Germinal center (tissue), 1 donor: ENCODE results near the gene CNP.
A peak's percentile ranks its signal among the peaks of the same experiment; 100 is the strongest.
"Not testable (repeated sequence)": the region's sequence is repeated elsewhere in the genome, so short reads cannot be mapped to it uniquely, and the experiment has no call there.

Experiments
- DNase-seq: peaks from one replicate; pipeline ENCODE4 v3.0.0; 2012; ENCODE audit warnings: mixed read lengths, low spot score

The CNP gene

GRCh38 chr17:41966463-41967140 lies at the start of gene CNP:
Gene CNP (plus strand): TSS chr17:41966795. CDS start chr17:41966885, 90 bp downstream.
- peak; percentile 97 for DNase-seq

GRCh38 chr17:41917192-41917591 lies 49.4 kb upstream of the CNP start:
- DNase-seq: no peak

- no peak for DNase-seq
Observed at GRCh38 chr17:41917679-41918313, 48.8 kb upstream of the CNP start.

DNA sequence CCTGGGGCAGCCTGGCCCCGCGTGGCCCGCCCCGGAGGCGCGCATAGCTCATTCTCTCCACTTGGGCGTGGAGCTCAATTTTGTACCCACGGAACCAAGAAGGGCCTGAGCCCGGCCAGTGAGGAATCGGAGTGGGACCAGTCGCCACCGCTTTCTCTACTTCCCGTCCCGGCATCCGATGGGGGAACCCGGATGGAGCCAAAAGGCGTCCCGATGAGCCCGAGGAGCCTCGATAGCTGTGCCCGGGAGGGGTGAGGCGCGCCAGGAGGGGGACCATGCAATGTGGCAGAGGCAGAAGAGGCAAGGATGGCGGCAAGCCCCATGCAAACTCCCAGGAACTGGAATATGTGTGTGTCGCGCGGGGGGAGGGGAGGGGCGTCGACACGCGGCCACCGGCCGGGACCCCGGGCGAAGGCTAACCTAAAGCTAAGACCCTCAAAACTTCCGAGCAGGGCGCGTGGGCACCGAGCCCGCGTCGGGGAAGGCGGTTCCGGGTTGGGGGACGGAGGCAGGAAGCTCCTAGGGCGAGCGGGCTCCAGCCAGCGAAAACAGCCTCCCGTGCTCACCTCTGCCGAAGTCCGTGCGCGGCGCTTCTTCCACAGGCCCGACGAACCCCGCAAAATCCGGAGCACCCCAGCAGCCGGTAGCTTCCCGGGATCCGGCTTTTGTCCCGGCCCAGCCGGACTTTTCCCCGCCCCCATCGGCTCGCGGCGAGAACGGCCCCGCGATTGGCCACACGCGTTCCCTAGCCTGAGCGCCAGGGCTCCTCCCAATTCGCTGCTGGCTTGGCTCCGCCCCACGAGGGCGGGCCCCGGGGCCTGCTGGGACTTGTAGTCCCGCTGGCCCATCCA lies 48.1 kb upstream of the CNP start, which contains the start of gene ACLY:
ACLY (minus strand) TSS at position 638 of the 851 bp plus-strand sequence. CDS start 5,078 bp downstream, outside the sequence.
- peak; percentile 100 for DNase-seq

- no peak for DNase-seq
Observed at GRCh38 chr17:41919165-41919817, 47.3 kb upstream of the CNP start.

GRCh38 chr17:41919840-41920579 lies 46.6 kb upstream of the CNP start:
- DNase-seq: no peak

DNA sequence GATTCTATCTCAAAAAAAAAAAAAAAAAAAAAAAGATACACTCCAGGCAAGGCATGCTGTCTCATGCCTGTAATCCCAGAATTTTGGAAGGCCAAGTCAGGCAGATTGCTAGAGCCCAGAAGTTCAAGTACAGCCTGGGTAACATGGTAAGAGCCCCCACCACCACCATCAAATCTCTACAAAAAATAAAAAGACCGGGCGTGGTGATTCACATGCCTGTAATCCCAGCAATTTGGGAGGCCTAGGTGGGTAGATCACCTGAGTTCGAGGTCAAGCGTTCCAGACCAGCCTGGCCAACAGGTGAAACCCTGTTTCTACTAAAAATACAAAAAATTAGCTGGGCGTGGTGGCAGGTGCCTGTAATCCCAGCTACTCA lies 46.0 kb upstream of the CNP start:
- no peak for DNase-seq

GRCh38 chr17:41925991-41926590 lies 40.5 kb upstream of the CNP start:
- DNase-seq: no peak

DNA sequence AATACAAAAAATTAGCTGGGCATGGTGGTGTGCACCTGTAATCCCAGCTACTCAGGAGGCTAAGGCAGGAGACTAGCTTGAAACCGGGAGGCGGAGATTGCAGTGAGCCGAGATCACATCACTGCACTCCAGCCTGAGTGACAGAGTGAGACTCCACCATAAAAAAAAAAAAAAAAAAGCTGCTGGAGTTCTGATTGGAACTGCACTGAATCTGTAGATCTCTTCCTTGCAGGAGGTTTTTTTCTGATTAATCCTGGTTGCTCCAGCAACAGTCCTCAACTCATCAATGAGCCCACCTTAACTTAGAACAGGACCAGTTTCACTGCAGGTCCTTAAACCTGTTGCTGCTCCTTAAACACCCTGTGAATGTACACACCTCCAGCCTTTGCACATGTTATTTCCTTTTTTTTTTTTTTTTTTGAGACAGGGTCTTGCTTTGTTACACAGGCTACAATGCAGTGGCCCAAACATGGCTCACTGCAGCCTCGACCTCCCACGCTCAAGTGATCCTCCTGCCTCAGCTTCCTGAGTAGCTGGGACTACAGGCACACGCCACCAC lies 37.8 kb upstream of the CNP start:
- DNase-seq: no peak

GRCh38 chr17:41930009-41930832 lies 36.4 kb upstream of the CNP start, which contains the start of gene ODAD4:
Gene ODAD4 (plus strand): TSS chr17:41930617. CDS start chr17:41930724, 107 bp downstream.
- DNase-seq: peak; percentile 96

DNA sequence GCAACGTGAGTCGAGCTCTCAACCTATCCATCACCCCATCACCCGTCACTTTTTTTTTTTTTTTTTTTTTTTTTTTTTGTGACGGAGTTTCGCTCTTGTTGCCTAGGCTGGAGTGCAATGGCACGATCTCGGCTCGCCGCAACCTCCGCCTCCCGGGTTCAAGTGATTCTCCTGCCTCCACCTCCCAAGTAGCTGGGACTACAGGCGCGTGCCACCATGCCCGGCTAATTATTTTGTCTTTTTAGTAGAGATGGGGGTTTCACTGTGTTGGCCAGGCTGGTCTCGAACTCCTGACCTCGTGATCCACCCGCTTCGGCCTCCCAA lies 35.8 kb upstream of the CNP start:
- DNase-seq: not testable (repeated sequence)

- DNase-seq: not testable (repeated sequence)
Observed at GRCh38 chr17:41931715-41932114, 34.9 kb upstream of the CNP start.

GRCh38 chr17:41932816-41933389 lies 33.7 kb upstream of the CNP start:
- no peak for DNase-seq

GRCh38 chr17:41935641-41936040 lies 31.0 kb upstream of the CNP start:
- no peak for DNase-seq

GRCh38 chr17:41937970-41938954 lies 28.3 kb upstream of the CNP start:
- no peak for DNase-seq

GRCh38 chr17:41939044-41939692 lies 27.4 kb upstream of the CNP start:
- no peak for DNase-seq

- DNase-seq: no peak
Observed at GRCh38 chr17:41939693-41940090, 26.9 kb upstream of the CNP start.

- no peak for DNase-seq
Observed at GRCh38 chr17:41941168-41941567, 25.4 kb upstream of the CNP start.
